K562 (cell line): ENCODE results near the gene ARHGEF1. TPM values are rescaled to one million over a fixed set of nuclear protein-coding genes. Genes with fewer than 3 reads are reported as not detected.

ENCODE experiments used
- AFF1 ChIP-seq, 2 experiments: fragments of 450-650 bp; IDR thresholded peaks; 2 replicates each; pipeline ENCODE4 v1.6.1; 2018; ENCODE audit warnings: mild to moderate bottlenecking in 2 of 2, low read depth in 1 of 2; ENCODE audit not compliant: partially characterized antibody in 2 of 2
- C11orf30 ChIP-seq: fragments of 450-650 bp; IDR thresholded peaks from 2 replicates; pipeline ENCODE4 v1.6.1; 2016; ENCODE audit warnings: low read depth, mild to moderate bottlenecking
- CLOCK ChIP-seq: fragments of 250-450 bp; sonication (Bioruptor Pico); IDR thresholded peaks from 2 replicates; pipeline ENCODE4 v1.4.0; 2020; ENCODE audit warnings: mild to moderate bottlenecking, moderate library complexity, borderline replicate concordance
- HMG20B ChIP-seq: fragments of 250-450 bp; sonication (Bioruptor Pico); IDR thresholded peaks from 2 replicates; pipeline ENCODE4 v1.5.0; 2021; ENCODE audit warnings: mild to moderate bottlenecking
- IFI16 ChIP-seq: fragments of 250-450 bp; sonication (Bioruptor Pico); IDR thresholded peaks from 2 replicates; pipeline ENCODE4 v2.1.2; 2022; ENCODE audit warnings: mild to moderate bottlenecking, inconsistent platforms
- NUFIP1 ChIP-seq: fragments of 450-650 bp; IDR thresholded peaks from 2 replicates; pipeline ENCODE4 v1.6.1; 2018; ENCODE audit not compliant: partially characterized antibody
- RREB1 ChIP-seq: fragments of 250-450 bp; sonication (Bioruptor Pico); IDR thresholded peaks from 2 replicates; pipeline ENCODE4 v1.4.0; 2020
- TBP ChIP-seq: optimal IDR thresholded peaks from 2 replicates; pipeline ENCODE3; 2011; ENCODE audit warnings: low read depth, low read length, improper control_type of control experiment
- THRB ChIP-seq: fragments of 450-650 bp; formaldehyde crosslinking; conservative IDR thresholded peaks from 2 replicates; pipeline ENCODE4 v1.4.0; 2022; ENCODE audit warnings: mild to moderate bottlenecking, missing genetic modification characterization
- ZBED1 ChIP-seq: IDR thresholded peaks from 2 replicates; pipeline ENCODE4 v1.6.1; 2014
- ZNF717 ChIP-seq: fragments of 250-450 bp; sonication (Bioruptor Pico); IDR thresholded peaks from 2 replicates; pipeline ENCODE4 v1.5.0; 2021
- polyA plus RNA-seq, 8 experiments: library from polyadenylated mRNA; depleted of rRNA in 4 of 8; stranded (reverse) in 5 of 8; unstranded in 3 of 8; fragments of >200 nt; fragmentation: Nextera tagmentation in 2 of 8; fragmentation: Illumina TruSeq in 1 of 8; extraction: Ambion mirVana in 2 of 8; extraction: Trizol in 1 of 8; gene quantifications; 2 replicates each; pipeline versions ENCODE4 v1.2.1 to v1.2.3, GENCODE V29; 2011 to 2014; ENCODE audit warnings: inconsistent platforms in 1 of 8, missing spikeins in 1 of 8
- total RNA-seq, 7 experiments: library from RNA; depleted of rRNA in 6 of 7; stranded (reverse); fragments of >200 nt in 6 of 7; fragmentation: Illumina TruSeq in 2 of 7; extraction: Trizol in 2 of 7; gene quantifications; 2 replicates each; pipeline versions ENCODE4 v1.2.1 to v1.2.3, GENCODE V29; 2011 to 2021; ENCODE audit warnings: low replicate concordance in 1 of 7

Gene ARHGEF1
- total and polyA plus RNA-seq, 9 of the 15 experiments (the other 6 are each of a cell fraction or from before 2014, with no cell fraction given), result 1.9 to 149 (median 29.8) TPM

GRCh38 chr19:41928754-41929535 lies 46.0 kb downstream of the ARHGEF1 start (continued):
- no peak for TF ChIP-seq CLOCK (CRISPR knock-in tag)
- TF ChIP-seq ZBED1, result no peak
- peak; percentile 36 for TF ChIP-seq TBP
- TF ChIP-seq C11orf30, result no peak
- no peak for TF ChIP-seq HMG20B (CRISPR knock-in tag)
- no peak for TF ChIP-seq RREB1 (CRISPR knock-in tag)
- TF ChIP-seq ZNF717 (CRISPR knock-in tag), result peak; percentile 52; the same call in 1 of the 2 replicates
- 0 out of 2 replicates have a peak, but pooled peaks have one; percentile 39 for TF ChIP-seq THRB (CRISPR knock-in tag)
- TF ChIP-seq AFF1 (IDR thresholded peaks at IDR 0.05; ENCODE audit: low read depth in 1 of 2, partially characterized antibody in 2 of 2), result peak; percentile 61 to 87
- no peak for TF ChIP-seq IFI16
- no peak for TF ChIP-seq NUFIP1
